HG03066 (cell line): ENCODE results near the gene SARS1.

Experiments
- ATAC-seq: cut with Tn5 transposase; IDR thresholded peaks from one replicate; pipeline ENCODE4 v1.9.1; 2021; ENCODE audit warnings: low read depth; ENCODE audit not compliant: unreplicated experiment

SARS1 gene

DNA sequence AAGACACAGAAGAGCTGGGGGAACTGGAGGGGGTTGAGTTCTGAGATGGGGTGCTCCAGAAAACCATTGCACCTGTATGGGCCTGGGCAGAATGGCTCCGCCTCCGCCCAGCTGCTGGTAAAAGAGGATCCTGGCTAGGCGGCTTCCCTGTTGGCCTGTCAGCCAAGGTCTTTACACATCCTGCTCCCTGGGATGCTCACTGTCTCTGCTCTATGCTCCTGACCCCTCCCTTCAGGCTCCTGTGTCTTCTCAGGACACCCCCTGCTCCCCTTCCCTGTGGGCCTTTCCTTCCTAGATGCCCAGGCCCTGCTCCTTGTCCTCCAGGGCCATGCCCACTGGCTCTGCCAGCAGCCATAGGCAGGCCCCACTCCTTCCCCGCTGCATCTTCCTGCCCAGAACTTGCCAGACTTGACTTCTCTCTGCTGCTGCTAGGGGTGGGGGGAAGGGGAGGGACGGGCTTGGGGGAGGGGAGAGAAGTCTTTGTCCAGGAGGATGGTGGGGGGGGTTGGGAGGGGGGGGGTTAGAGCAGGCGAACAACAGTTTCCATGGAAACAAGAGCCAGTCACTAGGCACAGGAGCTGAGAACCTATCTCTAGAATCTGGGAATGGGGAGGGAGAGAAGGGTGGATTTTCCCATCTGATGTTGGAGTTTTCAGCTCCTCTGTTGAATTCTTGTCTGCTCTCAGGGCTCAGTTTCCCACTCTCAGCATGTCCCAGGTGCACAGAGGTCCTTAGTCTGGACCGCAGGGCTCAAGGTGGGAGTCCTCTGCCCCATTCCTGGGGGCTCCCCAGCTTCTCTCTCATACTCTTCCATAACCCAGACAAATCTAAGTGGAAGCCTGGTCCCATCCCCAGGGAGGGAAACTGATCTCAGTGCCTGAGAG lies 46.2 kb downstream of the SARS1 start:
- no peak for ATAC-seq

DNA sequence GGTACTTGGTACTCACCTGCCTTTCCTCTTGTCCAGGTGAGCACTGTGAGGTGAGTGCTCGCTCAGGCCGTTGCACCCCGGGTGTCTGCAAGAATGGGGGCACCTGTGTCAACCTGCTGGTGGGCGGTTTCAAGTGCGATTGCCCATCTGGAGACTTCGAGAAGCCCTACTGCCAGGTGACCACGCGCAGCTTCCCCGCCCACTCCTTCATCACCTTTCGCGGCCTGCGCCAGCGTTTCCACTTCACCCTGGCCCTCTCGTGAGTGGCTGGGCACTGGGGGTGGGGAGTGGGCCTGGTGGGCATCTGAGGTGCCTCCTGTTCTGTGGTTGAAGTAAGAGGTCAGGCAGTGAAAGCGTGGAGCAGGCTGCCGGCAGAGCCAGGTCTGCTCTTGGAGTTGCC lies 47.3 kb downstream of the SARS1 start:
- no peak for ATAC-seq

DNA sequence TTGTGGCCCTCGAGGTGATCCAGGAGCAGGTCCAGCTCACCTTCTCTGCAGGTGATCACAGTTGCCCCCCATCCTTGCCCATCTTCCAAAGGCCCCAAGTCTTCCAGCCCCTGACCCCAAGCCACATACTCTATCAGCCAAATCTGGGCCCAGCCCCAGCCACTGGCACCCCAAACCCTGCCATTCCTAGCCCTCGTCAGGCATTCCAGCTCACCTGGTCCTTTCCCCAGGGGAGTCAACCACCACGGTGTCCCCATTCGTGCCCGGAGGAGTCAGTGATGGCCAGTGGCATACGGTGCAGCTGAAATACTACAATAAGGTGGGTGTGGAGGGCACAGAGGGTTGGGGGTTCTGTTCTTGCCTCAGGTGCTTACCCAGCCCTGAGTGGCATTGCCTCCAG lies 47.9 kb downstream of the SARS1 start:
- ATAC-seq, result no peak

DNA sequence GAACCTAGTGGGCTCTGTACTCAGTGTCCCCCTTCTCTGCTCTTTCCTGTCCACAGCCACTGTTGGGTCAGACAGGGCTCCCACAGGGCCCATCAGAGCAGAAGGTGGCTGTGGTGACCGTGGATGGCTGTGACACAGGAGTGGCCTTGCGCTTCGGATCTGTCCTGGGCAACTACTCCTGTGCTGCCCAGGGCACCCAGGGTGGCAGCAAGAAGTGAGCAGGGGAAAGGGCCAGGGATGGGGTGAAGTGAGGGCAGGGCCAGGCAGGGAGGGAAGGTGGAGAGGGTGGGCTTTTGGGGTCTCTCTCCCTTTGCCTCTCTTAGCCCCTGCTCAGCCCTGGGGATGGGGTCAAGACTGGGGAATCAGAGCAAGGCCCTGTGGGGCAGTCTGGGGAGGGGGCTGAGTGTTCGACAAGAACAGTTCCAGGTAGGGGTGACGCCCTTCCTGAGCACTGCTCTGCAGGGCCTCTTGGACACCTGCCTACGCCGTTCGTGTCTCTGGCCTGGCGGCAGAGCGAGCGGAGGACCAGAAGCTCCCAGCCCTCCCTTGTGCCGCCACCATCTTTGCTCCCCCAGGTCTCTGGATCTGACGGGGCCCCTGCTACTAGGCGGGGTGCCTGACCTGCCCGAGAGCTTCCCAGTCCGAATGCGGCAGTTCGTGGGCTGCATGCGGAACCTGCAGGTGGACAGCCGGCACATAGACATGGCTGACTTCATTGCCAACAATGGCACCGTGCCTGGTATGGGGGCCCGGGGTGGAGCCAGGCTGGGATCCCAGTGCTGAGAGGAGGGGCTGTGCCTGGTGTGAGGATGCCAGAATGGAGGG lies 48.7 kb downstream of the SARS1 start:
- no peak for ATAC-seq

DNA sequence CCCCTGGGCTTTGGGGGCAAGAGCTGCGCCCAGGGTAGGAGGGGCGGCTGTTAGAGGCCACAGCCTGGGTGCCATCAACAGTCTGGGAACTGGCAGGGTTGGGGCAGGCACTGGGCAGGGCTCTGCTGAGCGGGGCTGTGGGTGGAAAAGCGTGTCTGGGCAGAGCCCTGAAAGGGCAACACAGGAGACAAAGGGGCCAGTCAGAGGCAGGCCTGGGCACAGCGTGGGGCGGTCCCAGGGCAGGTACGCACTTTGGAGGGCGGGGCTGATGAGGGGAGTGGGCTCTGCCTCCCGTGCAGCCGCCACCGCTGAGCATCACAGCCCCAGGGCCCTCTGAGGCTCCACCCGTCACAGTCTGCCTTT lies 49.5 kb downstream of the SARS1 start:
- no peak for ATAC-seq

DNA sequence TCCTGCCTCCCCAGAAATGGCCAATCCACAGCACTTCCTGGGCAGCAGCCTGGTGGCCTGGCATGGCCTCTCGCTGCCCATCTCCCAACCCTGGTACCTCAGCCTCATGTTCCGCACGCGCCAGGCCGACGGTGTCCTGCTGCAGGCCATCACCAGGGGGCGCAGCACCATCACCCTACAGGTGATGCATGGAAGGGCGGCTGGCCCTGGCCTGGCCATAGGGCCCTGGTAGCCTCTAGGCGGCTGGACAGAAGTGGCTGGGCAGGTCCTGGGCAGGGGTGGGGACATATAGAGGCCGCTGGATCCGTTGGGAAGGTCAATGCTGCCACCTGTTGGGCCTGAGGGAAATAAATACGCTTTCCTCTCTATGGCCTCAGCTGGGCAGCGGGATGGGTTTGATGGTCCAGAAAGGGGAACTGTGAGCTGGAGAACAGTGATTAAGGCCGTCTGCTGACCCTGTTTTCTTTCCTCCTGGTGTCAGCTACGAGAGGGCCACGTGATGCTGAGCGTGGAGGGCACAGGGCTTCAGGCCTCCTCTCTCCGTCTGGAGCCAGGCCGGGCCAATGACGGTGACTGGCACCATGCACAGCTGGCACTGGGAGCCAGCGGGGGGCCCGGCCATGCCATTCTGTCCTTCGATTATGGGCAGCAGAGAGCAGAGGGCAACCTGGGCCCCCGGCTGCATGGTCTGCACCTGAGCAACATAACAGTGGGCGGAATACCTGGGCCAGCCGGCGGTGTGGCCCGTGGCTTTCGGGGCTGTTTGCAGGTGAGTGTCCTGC lies 50.1 kb downstream of the SARS1 start:
- ATAC-seq, result peak; percentile 55

DNA sequence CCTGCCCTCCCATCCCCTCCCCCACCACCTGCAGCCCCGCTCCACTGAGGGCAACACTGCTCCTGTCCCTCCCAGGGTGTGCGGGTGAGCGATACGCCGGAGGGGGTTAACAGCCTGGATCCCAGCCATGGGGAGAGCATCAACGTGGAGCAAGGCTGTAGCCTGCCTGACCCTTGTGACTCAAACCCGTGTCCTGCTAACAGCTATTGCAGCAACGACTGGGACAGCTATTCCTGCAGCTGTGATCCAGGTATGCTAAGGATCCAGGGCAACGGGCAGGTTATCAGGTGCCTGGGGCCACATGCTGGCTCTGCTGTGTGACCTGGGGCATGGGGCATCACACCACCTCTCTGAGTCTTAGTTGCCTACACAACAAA lies 50.6 kb downstream of the SARS1 start:
- no peak for ATAC-seq

DNA sequence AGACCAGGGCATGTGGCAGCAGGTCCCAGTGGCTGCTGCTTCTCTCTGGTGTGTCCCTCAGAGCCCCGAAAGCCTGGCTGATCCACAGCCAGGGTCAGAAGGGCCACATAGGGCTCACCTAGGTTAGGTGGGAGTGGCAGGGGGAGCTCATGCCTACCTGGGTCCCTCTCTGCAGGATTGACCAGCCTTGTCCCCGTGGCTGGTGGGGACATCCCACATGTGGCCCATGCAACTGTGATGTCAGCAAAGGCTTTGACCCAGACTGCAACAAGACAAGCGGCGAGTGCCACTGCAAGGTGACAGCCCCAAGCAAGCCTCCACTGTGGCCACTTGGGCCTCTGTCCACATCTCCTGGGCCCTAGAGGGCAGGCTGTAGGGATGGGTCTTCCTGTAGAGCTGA lies 51.3 kb downstream of the SARS1 start:
- ATAC-seq, result no peak

DNA sequence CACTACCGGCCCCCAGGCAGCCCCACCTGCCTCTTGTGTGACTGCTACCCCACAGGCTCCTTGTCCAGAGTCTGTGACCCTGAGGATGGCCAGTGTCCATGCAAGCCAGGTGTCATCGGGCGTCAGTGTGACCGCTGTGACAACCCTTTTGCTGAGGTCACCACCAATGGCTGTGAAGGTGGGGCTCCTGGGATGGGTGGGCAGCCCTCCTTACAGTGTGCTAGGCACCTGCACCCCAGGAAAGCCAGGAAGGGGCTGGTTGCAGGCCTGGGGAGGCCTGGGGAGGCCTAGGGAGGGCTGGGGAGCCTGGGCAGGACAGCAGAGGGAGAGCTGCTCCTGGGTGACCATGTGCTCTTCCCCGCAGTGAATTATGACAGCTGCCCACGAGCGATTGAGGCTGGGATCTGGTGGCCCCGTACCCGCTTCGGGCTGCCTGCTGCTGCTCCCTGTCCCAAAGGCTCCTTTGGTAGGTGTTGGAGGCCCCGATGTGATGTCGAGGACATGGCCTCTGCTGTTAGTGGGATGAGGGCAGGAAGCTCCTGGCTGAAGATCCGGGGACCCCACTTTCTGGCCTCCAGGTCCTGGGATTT lies 52.1 kb downstream of the SARS1 start:
- ATAC-seq, result no peak

DNA sequence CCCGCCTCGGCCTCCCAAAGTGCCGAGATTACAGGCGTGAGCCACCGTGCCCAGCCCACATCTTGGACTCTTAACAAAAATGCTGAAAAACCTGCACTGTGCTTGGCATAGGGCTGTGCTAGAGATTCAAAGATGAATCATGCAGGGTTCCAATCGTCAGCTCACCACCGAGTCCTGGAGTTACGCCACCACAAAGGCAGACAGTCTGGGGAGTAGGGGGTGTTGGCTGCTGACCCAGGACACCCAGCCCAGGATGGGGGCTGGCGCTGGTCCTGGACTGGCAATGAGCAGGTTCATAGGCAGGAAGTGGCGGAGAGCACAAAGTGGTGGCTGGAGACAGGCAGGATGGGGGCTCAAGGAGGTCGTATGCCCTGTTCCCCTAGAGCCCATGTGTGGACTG lies 53.2 kb downstream of the SARS1 start:
- no peak for ATAC-seq

DNA sequence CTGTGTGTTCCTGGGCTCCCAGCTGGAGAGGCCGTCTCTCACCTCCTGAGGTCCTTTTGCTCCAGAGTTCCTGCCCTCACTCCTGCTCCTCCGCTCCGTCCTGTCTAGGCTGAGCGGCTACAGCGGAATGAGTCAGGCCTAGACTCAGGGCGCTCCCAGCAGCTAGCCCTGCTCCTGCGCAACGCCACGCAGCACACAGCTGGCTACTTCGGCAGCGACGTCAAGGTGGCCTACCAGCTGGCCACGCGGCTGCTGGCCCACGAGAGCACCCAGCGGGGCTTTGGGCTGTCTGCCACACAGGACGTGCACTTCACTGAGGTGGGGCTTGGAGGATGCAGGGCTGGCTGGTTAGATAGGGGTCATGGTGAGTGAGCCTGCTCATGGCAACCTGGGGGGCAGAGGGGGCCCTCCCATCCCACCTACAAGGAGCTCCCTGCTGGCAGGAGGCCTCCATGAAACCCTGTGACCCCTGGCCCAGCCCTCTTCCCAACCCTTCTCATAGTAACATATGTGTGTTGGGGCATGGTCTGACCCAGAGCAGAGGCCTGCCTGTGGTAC lies 54.1 kb downstream of the SARS1 start:
- no peak for ATAC-seq

DNA sequence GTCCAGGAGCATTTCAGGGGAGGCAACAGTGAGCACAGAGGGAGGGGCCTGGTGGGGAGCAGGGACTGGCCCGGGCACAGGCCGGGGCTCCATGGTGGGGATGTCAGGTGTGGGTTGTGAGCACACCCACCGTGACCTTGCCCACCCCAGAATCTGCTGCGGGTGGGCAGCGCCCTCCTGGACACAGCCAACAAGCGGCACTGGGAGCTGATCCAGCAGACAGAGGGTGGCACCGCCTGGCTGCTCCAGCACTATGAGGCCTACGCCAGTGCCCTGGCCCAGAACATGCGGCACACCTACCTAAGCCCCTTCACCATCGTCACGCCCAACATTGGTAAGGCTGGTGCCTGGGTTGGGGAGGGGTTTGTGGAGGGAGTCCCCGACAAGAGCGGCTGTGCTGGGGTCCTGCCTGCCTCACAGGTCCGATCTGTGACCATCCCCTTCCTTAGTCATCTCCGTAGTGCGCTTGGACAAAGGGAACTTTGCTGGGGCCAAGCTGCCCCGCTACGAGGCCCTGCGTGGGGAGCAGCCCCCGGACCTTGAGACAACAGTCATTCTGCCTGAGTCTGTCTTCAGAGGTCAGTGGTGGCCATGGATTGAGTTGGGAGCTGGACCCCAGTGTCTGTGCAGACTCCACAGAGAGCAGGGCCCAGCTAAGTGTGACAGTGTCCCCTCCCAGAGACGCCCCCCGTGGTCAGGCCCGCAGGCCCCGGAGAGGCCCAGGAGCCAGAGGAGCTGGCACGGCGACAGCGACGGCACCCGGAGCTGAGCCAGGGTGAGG lies 54.9 kb downstream of the SARS1 start:
- no peak for ATAC-seq

DNA sequence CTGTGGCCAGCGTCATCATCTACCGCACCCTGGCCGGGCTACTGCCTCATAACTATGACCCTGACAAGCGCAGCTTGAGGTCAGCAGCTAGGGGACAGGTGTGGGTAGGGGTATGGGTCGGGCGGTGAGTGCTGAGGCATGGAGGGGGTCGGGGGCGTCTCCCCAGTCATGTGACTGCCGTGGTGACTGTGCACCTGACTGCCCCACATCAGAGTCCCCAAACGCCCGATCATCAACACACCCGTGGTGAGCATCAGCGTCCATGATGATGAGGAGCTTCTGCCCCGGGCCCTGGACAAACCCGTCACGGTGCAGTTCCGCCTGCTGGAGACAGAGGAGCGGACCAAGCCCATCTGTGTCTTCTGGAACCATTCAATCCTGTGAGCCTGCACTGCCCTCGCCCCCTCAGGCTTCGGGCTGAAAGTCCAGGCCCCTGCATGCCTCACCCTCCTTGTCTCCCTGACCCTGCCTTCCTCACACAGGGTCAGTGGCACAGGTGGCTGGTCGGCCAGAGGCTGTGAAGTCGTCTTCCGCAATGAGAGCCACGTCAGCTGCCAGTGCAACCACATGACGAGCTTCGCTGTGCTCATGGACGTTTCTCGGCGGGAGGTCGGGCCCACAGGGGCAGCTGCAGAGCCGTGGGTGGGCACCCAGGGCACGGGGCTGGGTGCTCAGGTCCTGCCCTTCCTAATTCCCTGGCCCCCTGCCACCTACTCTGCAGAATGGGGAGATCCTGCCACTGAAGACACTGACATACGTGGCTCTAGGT lies 55.7 kb downstream of the SARS1 start:
- no peak for ATAC-seq

DNA sequence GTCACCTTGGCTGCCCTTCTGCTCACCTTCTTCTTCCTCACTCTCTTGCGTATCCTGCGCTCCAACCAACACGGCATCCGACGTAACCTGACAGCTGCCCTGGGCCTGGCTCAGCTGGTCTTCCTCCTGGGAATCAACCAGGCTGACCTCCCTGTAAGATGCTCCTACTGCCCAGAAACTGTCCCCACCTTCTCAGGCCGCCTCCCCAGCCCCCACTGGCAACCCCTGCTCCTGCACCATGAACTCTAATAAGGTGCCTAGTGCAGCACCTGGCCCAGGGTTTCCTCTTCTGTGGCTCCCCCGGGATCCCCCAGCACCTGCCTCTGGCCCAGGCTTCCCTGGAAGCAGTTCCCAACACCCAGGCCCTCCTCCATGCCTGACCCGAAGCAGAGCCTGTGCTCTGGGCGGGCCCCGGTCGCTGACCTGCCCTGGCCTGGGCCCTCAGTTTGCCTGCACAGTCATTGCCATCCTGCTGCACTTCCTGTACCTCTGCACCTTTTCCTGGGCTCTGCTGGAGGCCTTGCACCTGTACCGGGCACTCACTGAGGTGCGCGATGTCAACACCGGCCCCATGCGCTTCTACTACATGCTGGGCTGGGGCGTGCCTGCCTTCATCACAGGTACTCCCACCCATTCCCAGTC lies 56.4 kb downstream of the SARS1 start:
- no peak for ATAC-seq

DNA sequence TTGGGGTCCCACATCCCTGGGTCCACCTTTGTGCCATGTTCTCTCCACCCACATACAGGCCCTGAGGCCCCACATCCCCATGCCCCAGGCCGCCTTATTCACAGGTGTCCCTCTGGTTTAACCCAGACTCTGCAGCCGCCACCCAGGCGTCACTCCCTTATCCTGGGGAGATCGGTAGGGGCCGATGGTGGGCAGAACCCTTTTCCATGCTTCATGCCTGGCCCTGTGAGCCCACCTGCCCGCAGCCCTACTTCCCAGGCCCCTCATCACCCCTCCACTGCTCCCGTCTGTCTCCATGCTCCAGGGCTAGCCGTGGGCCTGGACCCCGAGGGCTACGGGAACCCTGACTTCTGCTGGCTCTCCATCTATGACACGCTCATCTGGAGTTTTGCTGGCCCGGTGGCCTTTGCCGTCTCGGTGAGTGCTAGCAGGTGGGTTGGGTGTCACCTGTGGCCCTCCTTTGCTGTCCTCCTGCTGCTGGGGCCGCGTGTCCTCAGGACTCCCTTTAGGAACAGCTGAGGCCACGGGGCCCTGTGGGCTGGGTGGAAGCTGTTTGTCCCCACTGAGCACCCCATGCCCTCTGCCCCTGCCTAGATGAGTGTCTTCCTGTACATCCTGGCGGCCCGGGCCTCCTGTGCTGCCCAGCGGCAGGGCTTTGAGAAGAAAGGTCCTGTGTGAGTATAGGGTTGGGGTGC lies 57.1 kb downstream of the SARS1 start:
- ATAC-seq, result no peak

DNA sequence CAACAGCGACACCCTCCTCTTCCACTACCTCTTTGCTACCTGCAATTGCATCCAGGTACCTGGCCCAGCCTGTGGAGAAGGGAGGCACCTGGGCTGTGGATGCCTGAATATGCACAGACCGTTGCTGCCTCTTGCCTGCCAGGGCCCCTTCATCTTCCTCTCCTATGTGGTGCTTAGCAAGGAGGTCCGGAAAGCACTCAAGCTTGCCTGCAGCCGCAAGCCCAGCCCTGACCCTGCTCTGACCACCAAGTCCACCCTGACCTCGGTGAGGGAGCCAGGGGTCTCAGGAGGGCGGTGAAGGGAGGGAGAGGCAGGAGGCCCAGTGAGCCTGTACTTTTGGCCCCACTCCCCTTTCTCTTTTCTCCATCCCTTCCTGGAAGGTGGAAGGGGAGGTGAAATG lies 57.7 kb downstream of the SARS1 start:
- no peak for ATAC-seq

DNA sequence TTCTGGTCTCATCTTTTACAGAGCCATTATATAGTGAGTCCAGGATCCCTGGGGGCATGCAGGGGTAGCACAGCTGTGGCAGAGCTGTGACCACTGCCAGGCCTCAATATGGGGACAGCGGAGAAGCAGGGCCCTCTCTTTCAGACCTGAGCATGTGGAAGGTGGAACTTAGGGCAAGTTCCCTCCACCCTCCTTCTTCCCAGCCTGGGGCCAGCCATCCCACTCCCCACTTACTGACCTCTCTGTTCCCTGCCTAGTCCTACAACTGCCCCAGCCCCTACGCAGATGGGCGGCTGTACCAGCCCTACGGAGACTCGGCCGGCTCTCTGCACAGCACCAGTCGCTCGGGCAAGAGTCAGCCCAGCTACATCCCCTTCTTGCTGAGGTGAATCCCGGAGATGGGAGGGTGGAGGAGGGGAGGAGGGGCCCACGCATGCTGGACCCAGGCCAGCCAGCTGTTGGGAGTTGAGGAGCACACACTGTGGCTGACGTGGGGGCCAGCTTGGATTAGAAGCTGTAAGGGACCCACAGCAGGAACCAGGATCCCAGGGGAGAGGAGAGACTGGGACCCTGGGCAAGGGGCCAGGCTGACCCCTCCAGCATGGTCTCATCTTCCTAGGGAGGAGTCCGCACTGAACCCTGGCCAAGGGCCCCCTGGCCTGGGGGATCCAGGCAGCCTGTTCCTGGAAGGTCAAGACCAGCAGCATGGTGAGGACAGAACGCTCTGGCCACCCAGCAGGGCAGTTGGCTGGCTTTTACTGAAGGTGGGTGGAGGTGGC lies 58.5 kb downstream of the SARS1 start:
- ATAC-seq, result no peak
